Right lobe of liver (tissue), 6 donors: ENCODE data around the gene AP4S1. TPM values are rescaled to one million over a fixed set of nuclear protein-coding genes. Genes with fewer than 3 reads are reported as not detected.

Experiments used
- ATAC-seq, 4 donors: fragments of 200-7000 bp; cut with Tn5 transposase; one replicate each; pipeline ENCODE4 v1.9.1; 2020; ENCODE audit warnings: mild to moderate bottlenecking in 4 of 4, moderate library complexity in 4 of 4
- DNase-seq, 3 donors: peaks; one replicate each; pipeline ENCODE4 v3.0.0-alpha.2; 2020
- H3K27ac ChIP-seq, 3 donors: fragments of 200-600 bp; one replicate each; pipeline ENCODE4 v1.8.0; 2022
- H3K27me3 ChIP-seq, 2 donors: fragments of 200-600 bp; one replicate each; pipeline ENCODE4 v1.8.0; 2022
- H3K36me3 ChIP-seq, 4 donors: fragments of 200-600 bp; sonication (generic) in 1 of 4; one replicate each; pipeline versions ENCODE4 v1.5.1 to v1.8.0; 2017 to 2022; ENCODE audit warnings: control low read depth in 1 of 4
- H3K4me1 ChIP-seq, 4 donors: fragments of 200-600 bp; sonication (generic) in 1 of 4; one replicate each; pipeline versions ENCODE4 v1.5.1 to v1.8.0; 2017 to 2022; ENCODE audit warnings: control low read depth in 1 of 4
- H3K4me3 ChIP-seq, 3 donors: fragments of 200-600 bp; one replicate each; pipeline ENCODE4 v1.8.0; 2022
- H3K9me3 ChIP-seq, 4 donors: fragments of 200-600 bp; sonication (generic) in 1 of 4; one replicate each; pipeline versions ENCODE4 v1.5.1 to v1.8.0; 2017 to 2022; ENCODE audit warnings: control low read depth in 1 of 4
- POLR2A ChIP-seq: fragments of 450-650 bp; IDR thresholded peaks from one replicate; pipeline ENCODE4 v1.6.1; 2017; ENCODE audit warnings: antibody characterized with exemption, mild to moderate bottlenecking
- WGBS: methylation state at CpG from one replicate; pipeline ENCODE4 v1.1.6; 2018; ENCODE audit warnings: low coverage, low lambda C conversion rate; ENCODE audit not compliant: insufficient coverage; ENCODE audit errors: missing lambda C conversion rate; 5-methylcytosine and 5-hydroxymethylcytosine counted together
- intact Hi-C, 2 donors: fragments of 100-400 bp; cut with DNase I; formaldehyde crosslinking; loops; one replicate each; pipeline versions ENCODE4 v1.11.2 to v1.14.1; 2022
- total RNA-seq, 6 experiments: library from RNA; depleted of rRNA in 2 of 6; stranded (reverse); fragments of >200 nt in 2 of 6; fragmentation: NEBNext Ultra II Directional in 3 of 6; extraction: Animal tissue kit (Norgen Biotek cat#: 25700) in 3 of 6; gene quantifications; one replicate each; pipeline versions ENCODE4 v1.1.0 to v1.2.4, GENCODE V29; 2016 to 2023
- TF ChIP-seq, protein P1 (sequence below), 4 donors: fragments of 200-600 bp in 3 of 4; fragments of 450-650 bp in 1 of 4; IDR thresholded peaks; one replicate each; pipeline versions ENCODE4 v1.5.1 to v1.8.0; 2016 to 2022; ENCODE audit warnings: antibody characterized with exemption in 4 of 4, mild to moderate bottlenecking in 2 of 4
- donor health status: DM: no; HTN: yes; CAD: no.
- donor health status: DM: no; HTN: no; CAD: no.
- donor health status: DM: no; HTN: no; CAD: no.
- donor health status: DM: no; HTN: yes; CAD: no.
- donor health status: DM: no; HTN: yes; CAD: no.

Gene AP4S1
- total RNA-seq, 6 experiments from 2014 or later: 2.0 to 5.3 (median 2.5) TPM

DNA sequence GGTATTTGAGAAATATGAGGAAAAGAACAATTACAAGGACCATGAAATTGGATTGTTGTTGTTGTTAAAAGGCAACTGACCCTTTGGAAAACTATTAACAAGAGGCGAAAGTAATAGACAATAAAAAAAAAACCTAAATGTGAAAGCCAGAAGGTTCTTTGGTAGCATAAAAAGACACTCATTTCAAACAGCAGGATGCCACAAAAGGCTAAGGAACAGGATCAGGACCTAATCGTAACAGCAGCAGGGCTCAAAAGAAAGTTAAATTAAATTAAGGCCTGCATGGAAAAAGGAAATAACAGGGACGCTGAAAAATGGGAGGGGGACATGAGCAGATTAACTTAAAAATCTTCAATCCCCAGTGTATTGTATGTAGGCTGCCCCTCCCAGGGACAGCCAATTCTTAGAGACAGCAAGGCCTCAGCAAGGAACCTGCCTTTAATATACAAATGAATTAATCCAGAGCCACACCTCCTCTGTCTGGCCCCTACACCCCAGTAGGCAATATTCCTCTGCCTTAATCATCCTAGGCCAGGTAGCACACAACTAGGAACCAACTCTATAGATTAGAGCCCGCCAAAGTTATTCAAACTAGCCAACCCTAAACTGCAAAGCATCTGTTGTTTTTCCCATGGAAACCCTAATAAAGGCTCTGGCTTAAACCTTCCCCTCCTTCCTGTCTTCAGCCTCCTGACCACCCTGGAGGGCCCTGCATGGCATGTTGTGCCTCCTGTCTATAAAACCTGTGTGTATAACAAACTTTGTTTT is 28.4 kb upstream of the AP4S1 start:
- DNase-seq (no peak), ATAC-seq (peak in 1 of 4 donors; percentile 35)
- TF ChIP-seq POLR2A: no peak
- TF ChIP-seq, protein P1, sequence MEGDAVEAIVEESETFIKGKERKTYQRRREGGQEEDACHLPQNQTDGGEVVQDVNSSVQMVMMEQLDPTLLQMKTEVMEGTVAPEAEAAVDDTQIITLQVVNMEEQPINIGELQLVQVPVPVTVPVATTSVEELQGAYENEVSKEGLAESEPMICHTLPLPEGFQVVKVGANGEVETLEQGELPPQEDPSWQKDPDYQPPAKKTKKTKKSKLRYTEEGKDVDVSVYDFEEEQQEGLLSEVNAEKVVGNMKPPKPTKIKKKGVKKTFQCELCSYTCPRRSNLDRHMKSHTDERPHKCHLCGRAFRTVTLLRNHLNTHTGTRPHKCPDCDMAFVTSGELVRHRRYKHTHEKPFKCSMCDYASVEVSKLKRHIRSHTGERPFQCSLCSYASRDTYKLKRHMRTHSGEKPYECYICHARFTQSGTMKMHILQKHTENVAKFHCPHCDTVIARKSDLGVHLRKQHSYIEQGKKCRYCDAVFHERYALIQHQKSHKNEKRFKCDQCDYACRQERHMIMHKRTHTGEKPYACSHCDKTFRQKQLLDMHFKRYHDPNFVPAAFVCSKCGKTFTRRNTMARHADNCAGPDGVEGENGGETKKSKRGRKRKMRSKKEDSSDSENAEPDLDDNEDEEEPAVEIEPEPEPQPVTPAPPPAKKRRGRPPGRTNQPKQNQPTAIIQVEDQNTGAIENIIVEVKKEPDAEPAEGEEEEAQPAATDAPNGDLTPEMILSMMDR (IDR thresholded peaks at IDR 0.05): no peak
- peaks cover 0 to 23% (median 4%) of the 10 kb centered on the region in 4 donors for H3K4me1 ChIP-seq
- H3K36me3 ChIP-seq: no peaks in the 10 kb centered on the region
- intact Hi-C loops: no loop called here
- peaks cover 0 to 4% (median 0%) of the 10 kb centered on the region in 4 donors for H3K9me3 ChIP-seq
- no peaks in the 10 kb centered on the region for H3K27me3 ChIP-seq
- H3K27ac ChIP-seq: no peak overlapping the region
- no peak overlapping the region for H3K4me3 ChIP-seq
- WGBS: 77% methylated on average over 4 of the region's 4 CpGs

DNA sequence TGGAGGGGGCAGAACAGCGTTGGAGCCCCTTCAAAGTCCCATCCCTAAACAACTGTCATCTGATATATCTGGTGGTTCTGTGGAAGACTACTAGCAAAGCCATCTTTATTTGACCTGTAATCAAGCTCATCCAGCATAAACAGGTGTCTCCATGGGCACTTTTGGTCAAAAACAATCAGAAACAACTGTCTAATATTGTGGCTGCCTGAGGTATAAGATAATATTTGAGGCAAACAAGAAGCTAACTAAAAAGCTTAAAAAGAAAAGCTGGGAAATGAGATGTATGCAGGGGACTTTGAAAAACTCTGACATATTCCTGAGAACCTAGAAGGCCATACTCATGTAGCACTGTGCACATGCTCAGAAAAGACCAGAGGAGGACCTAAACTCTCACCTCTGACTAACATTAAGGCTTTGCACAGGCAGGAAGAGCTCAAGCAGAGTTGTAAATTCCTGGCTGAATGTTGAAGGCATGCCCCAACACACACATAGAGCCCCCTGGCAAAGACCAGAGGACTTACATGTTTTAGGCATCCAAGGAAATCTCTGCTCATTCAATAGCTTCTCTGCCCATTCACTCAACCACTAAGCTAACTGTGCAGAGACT is 27.2 kb upstream of the AP4S1 start:
- DNase-seq (no peak), ATAC-seq (no peak)
- TF ChIP-seq, protein P1 (IDR thresholded peaks at IDR 0.05): no peak
- TF ChIP-seq POLR2A: no peak
- peaks cover 0 to 23% (median 4%) of the 10 kb centered on the region in 4 donors for H3K4me1 ChIP-seq
- H3K4me3 ChIP-seq: no peak overlapping the region
- WGBS: 82% methylated on average over 1 of the region's 1 CpG
- peaks cover 0 to 4% (median 0%) of the 10 kb centered on the region in 4 donors for H3K9me3 ChIP-seq
- H3K36me3 ChIP-seq: no peaks in the 10 kb centered on the region
- H3K27ac ChIP-seq: no peak overlapping the region
- no peaks in the 10 kb centered on the region for H3K27me3 ChIP-seq
- intact Hi-C loops: no loop called here

DNA sequence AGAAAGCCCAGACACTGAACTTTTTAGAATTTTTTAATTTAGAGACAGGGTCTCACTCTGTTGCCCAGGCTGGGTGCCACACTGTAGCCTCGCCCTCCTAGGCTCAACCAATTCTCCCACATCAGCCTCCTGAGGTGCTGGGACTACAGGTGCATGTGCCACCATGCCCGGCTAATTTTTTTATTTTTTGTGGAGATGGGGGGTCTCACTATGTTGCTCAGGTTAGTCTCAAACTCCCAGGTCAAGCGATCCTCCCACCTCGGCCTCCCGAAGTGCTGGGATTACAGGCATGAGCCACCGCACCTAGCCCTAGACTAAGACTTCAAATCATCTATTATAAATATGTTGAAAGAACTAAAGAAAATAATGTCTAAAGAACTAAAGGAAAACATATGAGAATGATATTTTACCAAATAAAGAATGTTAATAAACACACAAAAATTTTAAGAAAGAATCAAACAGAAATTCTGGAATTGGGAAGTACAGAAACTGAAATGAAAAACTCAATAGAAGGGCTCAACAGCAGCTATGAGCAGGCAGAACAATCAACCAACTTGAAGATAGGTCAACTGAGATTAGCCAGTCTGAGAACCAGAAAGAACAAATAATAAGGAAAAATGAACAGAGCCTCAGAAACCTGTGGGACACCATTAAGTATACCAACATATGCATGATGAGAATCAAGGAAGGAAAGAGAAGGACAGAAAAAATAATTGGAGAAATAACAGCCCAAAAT is 26.2 kb upstream of the AP4S1 start:
- H3K27ac ChIP-seq: no peak overlapping the region
- WGBS: 90% methylated on average over 6 of the region's 6 CpGs
- DNase-seq (no peak), ATAC-seq (no peak)
- TF ChIP-seq POLR2A: no peak
- TF ChIP-seq, protein P1 (IDR thresholded peaks at IDR 0.05): no peak
- peaks cover 0 to 21% (median 4%) of the 10 kb centered on the region in 4 donors for H3K4me1 ChIP-seq
- peaks cover 0 to 4% (median 0%) of the 10 kb centered on the region in 4 donors for H3K9me3 ChIP-seq
- no peaks in the 10 kb centered on the region for H3K27me3 ChIP-seq
- H3K4me3 ChIP-seq: no peak overlapping the region
- intact Hi-C loops: no loop called here
- no peaks in the 10 kb centered on the region for H3K36me3 ChIP-seq

DNA sequence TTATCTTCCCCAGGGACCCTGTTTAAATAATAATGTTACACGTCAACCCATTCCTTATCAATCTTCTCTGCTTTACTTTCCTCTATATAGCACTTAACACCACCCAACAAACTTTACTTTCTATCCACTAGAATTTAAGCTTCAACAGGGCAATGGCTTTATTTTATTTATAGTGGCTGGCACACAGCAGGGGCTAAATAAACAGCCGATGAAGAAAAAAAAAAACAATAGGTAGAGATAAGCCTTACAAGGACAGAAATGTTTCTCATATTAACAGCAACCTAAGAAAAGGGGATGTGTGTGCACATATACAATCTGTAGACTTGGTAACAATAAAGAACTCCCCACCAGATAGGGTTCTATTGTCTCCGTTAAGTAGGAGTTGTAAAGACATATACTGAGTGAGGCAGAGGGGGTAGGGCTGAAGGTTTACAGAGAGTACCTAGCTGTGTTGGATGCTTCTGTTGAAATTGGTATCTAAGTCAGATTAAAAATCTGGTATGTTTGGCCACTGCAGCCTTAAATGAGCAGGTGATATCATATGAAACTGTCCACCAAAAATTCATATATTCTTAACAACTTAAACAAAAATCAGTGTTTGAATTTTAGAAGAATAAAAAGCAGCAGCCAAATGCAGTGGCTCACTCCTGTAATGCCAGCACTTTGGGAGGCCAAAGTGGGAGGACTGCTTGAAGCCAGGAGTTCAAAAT is 24.7 kb upstream of the AP4S1 start:
- H3K36me3 ChIP-seq: no peaks in the 10 kb centered on the region
- DNase-seq (no peak), ATAC-seq (no peak)
- intact Hi-C loops: no loop called here
- H3K9me3 ChIP-seq: peaks cover 0 to 4% (median 0%) of the 10 kb centered on the region in 4 donors
- peaks cover 0 to 5% (median under 1%) of the 10 kb centered on the region in 4 donors for H3K4me1 ChIP-seq
- H3K27me3 ChIP-seq: no peaks in the 10 kb centered on the region
- WGBS: 56% methylated on average over 3 of the region's 3 CpGs
- H3K4me3 ChIP-seq: no peak overlapping the region
- no peak overlapping the region for H3K27ac ChIP-seq
- TF ChIP-seq POLR2A: no peak
- TF ChIP-seq, protein P1 (IDR thresholded peaks at IDR 0.05): no peak
